ENCODE results near the gene WNT7B.

DNA sequence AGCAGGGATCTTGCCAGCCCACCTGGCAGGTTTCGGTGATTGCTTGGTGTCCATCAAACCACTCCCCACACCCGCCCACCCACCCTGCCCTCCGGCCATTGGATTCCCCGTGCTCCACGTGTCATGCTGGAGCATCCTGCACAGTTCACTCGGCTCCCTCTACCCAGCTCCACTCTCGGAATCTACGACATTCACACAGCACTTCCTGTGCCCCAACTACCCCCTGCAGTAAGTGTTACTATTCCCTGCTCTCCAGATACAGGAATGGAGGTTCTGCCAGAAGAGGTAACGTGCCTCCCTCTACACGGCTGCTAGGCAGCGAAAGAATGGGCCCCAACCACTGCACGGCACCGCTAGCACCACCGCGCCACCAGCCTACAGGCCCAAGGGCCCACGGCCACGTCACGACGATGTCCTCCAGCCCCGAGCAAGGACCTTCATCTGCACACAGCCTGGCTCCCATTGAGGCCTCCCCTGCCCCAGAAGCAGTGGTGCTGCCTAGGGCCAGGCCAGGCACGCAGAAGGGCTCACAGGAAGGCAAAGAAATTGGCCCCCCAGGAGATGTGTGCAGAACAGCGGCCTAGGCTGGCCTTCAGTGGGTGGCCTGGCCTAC lies 27.6 kb downstream of the WNT7B start:
- TF ChIP-seq, protein P1, sequence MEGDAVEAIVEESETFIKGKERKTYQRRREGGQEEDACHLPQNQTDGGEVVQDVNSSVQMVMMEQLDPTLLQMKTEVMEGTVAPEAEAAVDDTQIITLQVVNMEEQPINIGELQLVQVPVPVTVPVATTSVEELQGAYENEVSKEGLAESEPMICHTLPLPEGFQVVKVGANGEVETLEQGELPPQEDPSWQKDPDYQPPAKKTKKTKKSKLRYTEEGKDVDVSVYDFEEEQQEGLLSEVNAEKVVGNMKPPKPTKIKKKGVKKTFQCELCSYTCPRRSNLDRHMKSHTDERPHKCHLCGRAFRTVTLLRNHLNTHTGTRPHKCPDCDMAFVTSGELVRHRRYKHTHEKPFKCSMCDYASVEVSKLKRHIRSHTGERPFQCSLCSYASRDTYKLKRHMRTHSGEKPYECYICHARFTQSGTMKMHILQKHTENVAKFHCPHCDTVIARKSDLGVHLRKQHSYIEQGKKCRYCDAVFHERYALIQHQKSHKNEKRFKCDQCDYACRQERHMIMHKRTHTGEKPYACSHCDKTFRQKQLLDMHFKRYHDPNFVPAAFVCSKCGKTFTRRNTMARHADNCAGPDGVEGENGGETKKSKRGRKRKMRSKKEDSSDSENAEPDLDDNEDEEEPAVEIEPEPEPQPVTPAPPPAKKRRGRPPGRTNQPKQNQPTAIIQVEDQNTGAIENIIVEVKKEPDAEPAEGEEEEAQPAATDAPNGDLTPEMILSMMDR (IDR thresholded peaks at IDR 0.05), result no peak
- TF ChIP-seq POLR2A (IDR thresholded peaks at IDR 0.05), result no peak
